GM23338 (cell line): ENCODE data around the gene CNTRL. TPM values are rescaled to one million over a fixed set of nuclear protein-coding genes. Genes with fewer than 3 reads are reported as not detected.

Source experiments
- CREB1 ChIP-seq: fragments of 250-450 bp; sonication (Bioruptor Pico); IDR thresholded peaks from 2 replicates; pipeline ENCODE4 v1.5.0; 2020; ENCODE audit warnings: low read depth, mild to moderate bottlenecking, moderate library complexity
- CTCF ChIP-seq, 2 experiments: fragments of 200-600 bp in 1 of 2; sonication (generic) in 1 of 2; conservative IDR thresholded peaks; 2 replicates each; pipeline versions ENCODE4 v1.5.1 to v1.6.1; 2016 to 2017; ENCODE audit warnings: antibody characterized with exemption in 2 of 2, low read depth in 2 of 2, mild to moderate bottlenecking in 2 of 2, moderate library complexity in 1 of 2
- EZH2phosphoT487 ChIP-seq: fragments of 200-600 bp; sonication (generic); IDR thresholded peaks from one replicate; pipeline ENCODE4 v1.8.1; 2018; ENCODE audit warnings: antibody characterized with exemption; ENCODE audit not compliant: unreplicated experiment
- JUNB ChIP-seq: IDR thresholded peaks from one replicate; pipeline ENCODE4 v1.6.1; 2016; ENCODE audit warnings: antibody characterized with exemption; ENCODE audit not compliant: unreplicated experiment
- NANOG ChIP-seq: IDR thresholded peaks from 2 replicates; pipeline ENCODE4 v1.6.1; 2016; ENCODE audit warnings: antibody characterized with exemption, borderline replicate concordance
- POLR2AphosphoS5 ChIP-seq: IDR thresholded peaks from 2 replicates; pipeline ENCODE4 v1.6.1; 2016; ENCODE audit warnings: antibody characterized with exemption, low read depth
- ZNF114 ChIP-seq: fragments of 250-450 bp; sonication (Bioruptor Pico); IDR thresholded peaks from 2 replicates; pipeline ENCODE4 v1.5.0; 2020; ENCODE audit warnings: mild to moderate bottlenecking, moderate library complexity
- ZNF331 ChIP-seq: fragments of 250-450 bp; sonication (Bioruptor Pico); IDR thresholded peaks from 2 replicates; pipeline ENCODE4 v1.5.0; 2020; ENCODE audit warnings: low read depth, mild to moderate bottlenecking, moderate library complexity
- ZNF462 ChIP-seq: fragments of 250-450 bp; sonication (Bioruptor Pico); IDR thresholded peaks from 2 replicates; pipeline ENCODE4 v1.5.0; 2020; ENCODE audit warnings: mild to moderate bottlenecking, moderate library complexity
- polyA plus RNA-seq: library from polyadenylated mRNA; unstranded; fragments of >200 nt; fragmentation: Nextera tagmentation; extraction: Ambion mirVana; gene quantifications from 2 replicates; pipeline ENCODE4 v1.2.1, GENCODE V29; 2016
- total RNA-seq: library from RNA; depleted of rRNA; stranded (reverse); fragments of >200 nt; shearing (Covaris generic); gene quantifications from 2 replicates; pipeline ENCODE4 v1.2.3, GENCODE V29; 2014

Gene CNTRL
- total and polyA plus RNA-seq, 2 experiments from 2014 or later: 9.2 to 11.7 TPM

GRCh38 chr9:121171236-121171635, 96.5 kb downstream of the CNTRL start (continued):
- TF ChIP-seq ZNF462 (CRISPR knock-in tag): no peak
- no peak for TF ChIP-seq JUNB
- TF ChIP-seq ZNF114 (CRISPR knock-in tag): no peak
- no peak for TF ChIP-seq ZNF331 (CRISPR knock-in tag)
- TF ChIP-seq CREB1 (CRISPR knock-in tag): no peak
- no peak for TF ChIP-seq POLR2AphosphoS5
- TF ChIP-seq NANOG: no peak
- TF ChIP-seq EZH2phosphoT487: no peak
- TF ChIP-seq CTCF (conservative IDR thresholded peaks at IDR 0.05; ENCODE audit: low read depth in 2 of 2): no peak
